ENCODE measurements around the gene ZFP36L2.

- TF ChIP-seq, protein P1, sequence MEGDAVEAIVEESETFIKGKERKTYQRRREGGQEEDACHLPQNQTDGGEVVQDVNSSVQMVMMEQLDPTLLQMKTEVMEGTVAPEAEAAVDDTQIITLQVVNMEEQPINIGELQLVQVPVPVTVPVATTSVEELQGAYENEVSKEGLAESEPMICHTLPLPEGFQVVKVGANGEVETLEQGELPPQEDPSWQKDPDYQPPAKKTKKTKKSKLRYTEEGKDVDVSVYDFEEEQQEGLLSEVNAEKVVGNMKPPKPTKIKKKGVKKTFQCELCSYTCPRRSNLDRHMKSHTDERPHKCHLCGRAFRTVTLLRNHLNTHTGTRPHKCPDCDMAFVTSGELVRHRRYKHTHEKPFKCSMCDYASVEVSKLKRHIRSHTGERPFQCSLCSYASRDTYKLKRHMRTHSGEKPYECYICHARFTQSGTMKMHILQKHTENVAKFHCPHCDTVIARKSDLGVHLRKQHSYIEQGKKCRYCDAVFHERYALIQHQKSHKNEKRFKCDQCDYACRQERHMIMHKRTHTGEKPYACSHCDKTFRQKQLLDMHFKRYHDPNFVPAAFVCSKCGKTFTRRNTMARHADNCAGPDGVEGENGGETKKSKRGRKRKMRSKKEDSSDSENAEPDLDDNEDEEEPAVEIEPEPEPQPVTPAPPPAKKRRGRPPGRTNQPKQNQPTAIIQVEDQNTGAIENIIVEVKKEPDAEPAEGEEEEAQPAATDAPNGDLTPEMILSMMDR (IDR thresholded peaks at IDR 0.05; ENCODE audit: extremely low read depth in 1 of 2, insufficient read depth in 1 of 2, low read depth in 1 of 2, low read length in 2 of 2), result peak; percentile 32 to 64
- no peak for TF ChIP-seq JUN (IDR thresholded peaks at IDR 0.05; ENCODE audit: borderline replicate concordance, insufficient read depth, insufficient read length, low read depth)
- no peak for TF ChIP-seq EZH2 (IDR thresholded peaks at IDR 0.05; ENCODE audit: borderline replicate concordance, low read depth, low read length, severe bottlenecking)
- TF ChIP-seq, protein P2, sequence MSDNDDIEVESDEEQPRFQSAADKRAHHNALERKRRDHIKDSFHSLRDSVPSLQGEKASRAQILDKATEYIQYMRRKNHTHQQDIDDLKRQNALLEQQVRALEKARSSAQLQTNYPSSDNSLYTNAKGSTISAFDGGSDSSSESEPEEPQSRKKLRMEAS (IDR thresholded peaks at IDR 0.05; ENCODE audit: insufficient read depth, insufficient read length), result no peak
Measured at GRCh38 chr2:43224131-43224570, 2.3 kb downstream of the ZFP36L2 start.
